ENCODE results near the gene GDF10. TPM values are rescaled to one million over a fixed set of nuclear protein-coding genes. Genes with fewer than 3 reads are reported as not detected.
A peak's percentile ranks its signal among the peaks of the same experiment; 100 is the strongest.

GDF10 gene
- total and polyA plus RNA-seq, 2 experiments from 2014 or later: 2.5 to 5.7 TPM

DNA sequence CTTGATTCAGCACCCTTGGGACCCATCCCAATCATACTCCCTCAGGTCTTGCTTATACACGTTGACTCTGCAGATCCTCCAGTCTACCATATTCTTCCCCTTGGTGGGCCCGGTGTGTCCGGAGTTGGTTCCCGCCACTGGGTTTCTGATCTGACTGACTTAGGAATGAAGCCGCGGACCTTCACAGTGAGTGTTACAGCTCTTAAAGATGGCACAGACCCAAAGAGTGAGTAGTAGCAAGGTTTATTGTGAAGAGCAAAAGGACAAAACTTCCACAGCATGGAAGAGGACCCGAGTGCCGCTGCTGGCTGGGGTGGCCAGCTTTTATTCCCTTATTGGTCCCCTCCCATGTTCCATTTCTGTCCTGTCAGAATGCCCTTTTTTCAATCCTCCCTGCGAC lies 5.9 kb upstream of the GDF10 start:
- Histone ChIP-seq H2AFZ (no peak overlapping the region), H3K9me2 (replicated peaks; ENCODE audit: insufficient read depth) (no peaks in the 10 kb centered on the region), H3K4me1 (ENCODE audit: insufficient read depth) (no peaks in the 10 kb centered on the region), H4K20me1 (ENCODE audit: insufficient read depth, poor library complexity, severe bottlenecking) (no peaks in the 10 kb centered on the region), H3K4me2 (no peak overlapping the region), H3K9me3 (ENCODE audit: low read depth) (no peaks in the 10 kb centered on the region), H3K27me3 (peaks cover 44% of the 10 kb centered on the region), H3K36me3 (replicated peaks; ENCODE audit: insufficient read depth, low read depth) (no peaks in the 10 kb centered on the region), H3K27ac (no peak overlapping the region), H3K79me2 (no peaks in the 10 kb centered on the region), H3K4me3 (no peak overlapping the region)
- no peak for DNase-seq (ENCODE audit: low spot score)
- 97% methylated on average over 9 of the region's 9 CpGs for WGBS (ENCODE audit: low lambda C conversion rate, missing lambda C conversion rate)
- TF ChIP-seq EZH2phosphoT487 (IDR thresholded peaks at IDR 0.05; ENCODE audit: low read depth, severe bottlenecking, unreplicated experiment) (no peak), EZH2 (IDR thresholded peaks at IDR 0.05; ENCODE audit: borderline replicate concordance) (no peak)
- TF ChIP-seq, protein P1, sequence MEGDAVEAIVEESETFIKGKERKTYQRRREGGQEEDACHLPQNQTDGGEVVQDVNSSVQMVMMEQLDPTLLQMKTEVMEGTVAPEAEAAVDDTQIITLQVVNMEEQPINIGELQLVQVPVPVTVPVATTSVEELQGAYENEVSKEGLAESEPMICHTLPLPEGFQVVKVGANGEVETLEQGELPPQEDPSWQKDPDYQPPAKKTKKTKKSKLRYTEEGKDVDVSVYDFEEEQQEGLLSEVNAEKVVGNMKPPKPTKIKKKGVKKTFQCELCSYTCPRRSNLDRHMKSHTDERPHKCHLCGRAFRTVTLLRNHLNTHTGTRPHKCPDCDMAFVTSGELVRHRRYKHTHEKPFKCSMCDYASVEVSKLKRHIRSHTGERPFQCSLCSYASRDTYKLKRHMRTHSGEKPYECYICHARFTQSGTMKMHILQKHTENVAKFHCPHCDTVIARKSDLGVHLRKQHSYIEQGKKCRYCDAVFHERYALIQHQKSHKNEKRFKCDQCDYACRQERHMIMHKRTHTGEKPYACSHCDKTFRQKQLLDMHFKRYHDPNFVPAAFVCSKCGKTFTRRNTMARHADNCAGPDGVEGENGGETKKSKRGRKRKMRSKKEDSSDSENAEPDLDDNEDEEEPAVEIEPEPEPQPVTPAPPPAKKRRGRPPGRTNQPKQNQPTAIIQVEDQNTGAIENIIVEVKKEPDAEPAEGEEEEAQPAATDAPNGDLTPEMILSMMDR (IDR thresholded peaks at IDR 0.05; ENCODE audit: poor library complexity): no peak

DNA sequence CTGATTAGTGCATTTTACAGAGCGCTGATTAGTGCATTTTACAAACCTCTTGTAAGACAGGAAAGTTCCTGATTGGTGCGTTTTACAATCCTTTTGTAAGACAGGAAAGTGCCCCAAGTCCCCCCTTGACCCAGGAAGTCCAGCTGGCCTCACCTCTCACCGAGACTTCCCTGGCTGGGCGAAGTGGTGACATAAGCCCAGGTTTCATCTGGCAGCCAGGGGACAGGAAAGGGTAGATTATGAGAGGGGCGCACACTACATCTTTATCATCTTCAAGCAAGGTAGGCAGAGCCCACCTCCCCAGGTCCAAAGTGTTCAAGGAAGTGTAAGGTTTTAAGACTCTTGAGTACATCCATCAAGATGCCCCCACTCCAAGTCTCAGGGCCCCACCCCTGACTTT lies 5.5 kb upstream of the GDF10 start:
- no peak overlapping the region for H2AFZ ChIP-seq
- H3K36me3 ChIP-seq (replicated peaks; ENCODE audit: insufficient read depth, low read depth): no peaks in the 10 kb centered on the region
- peaks cover 45% of the 10 kb centered on the region for H3K27me3 ChIP-seq
- no peaks in the 10 kb centered on the region for H3K79me2 ChIP-seq
- H3K4me2 ChIP-seq: no peak overlapping the region
- H3K9me3 ChIP-seq (ENCODE audit: low read depth): no peaks in the 10 kb centered on the region
- H3K9me2 ChIP-seq (replicated peaks; ENCODE audit: insufficient read depth): no peaks in the 10 kb centered on the region
- H3K27ac ChIP-seq: no peak overlapping the region
- no peaks in the 10 kb centered on the region for H3K4me1 ChIP-seq (ENCODE audit: insufficient read depth)
- H4K20me1 ChIP-seq (ENCODE audit: insufficient read depth, poor library complexity, severe bottlenecking): no peaks in the 10 kb centered on the region
- H3K4me3 ChIP-seq: no peak overlapping the region
- 88% methylated on average over 5 of the region's 5 CpGs for WGBS (ENCODE audit: low lambda C conversion rate, missing lambda C conversion rate)
- no peak for TF ChIP-seq EZH2phosphoT487 (IDR thresholded peaks at IDR 0.05; ENCODE audit: low read depth, severe bottlenecking, unreplicated experiment)
- TF ChIP-seq, protein P1 (IDR thresholded peaks at IDR 0.05; ENCODE audit: poor library complexity): no peak
- no peak for TF ChIP-seq EZH2 (IDR thresholded peaks at IDR 0.05; ENCODE audit: borderline replicate concordance)
- no peak for DNase-seq (ENCODE audit: low spot score)

DNA sequence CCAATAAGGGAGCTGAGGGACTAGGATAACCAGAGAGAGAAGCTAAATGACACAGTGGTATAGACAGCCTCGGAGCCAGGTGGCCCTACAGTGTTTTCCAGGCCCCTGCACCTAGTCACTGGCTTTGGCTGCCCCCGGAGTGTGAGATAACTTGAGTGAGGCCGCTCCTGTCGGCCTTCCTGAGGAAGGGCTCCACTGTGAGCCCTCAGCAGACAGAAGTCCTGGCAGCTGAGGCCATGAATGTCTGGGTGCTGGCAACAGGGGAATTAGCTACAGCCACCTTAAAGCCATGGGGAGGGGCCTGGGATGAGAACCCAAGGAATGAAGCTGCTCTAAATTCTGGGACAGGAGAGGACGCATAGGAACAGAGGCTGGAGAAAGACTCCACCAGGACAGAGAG lies 4.6 kb upstream of the GDF10 start:
- no peak for DNase-seq (ENCODE audit: low spot score)
- peak overlapping the region; percentile 88 for H3K27ac ChIP-seq

More for the DNA sequence above, 4.6 kb upstream of the GDF10 start:
- Histone ChIP-seq H2AFZ (no peak overlapping the region), H3K9me2 (replicated peaks; ENCODE audit: insufficient read depth) (no peaks in the 10 kb centered on the region), H3K36me3 (replicated peaks; ENCODE audit: insufficient read depth, low read depth) (no peaks in the 10 kb centered on the region), H4K20me1 (ENCODE audit: insufficient read depth, poor library complexity, severe bottlenecking) (no peaks in the 10 kb centered on the region), H3K4me3 (no peak overlapping the region), H3K27me3 (peaks cover 46% of the 10 kb centered on the region), H3K4me1 (ENCODE audit: insufficient read depth) (peaks cover under 1% of the 10 kb centered on the region), H3K4me2 (no peak overlapping the region), H3K9me3 (ENCODE audit: low read depth) (no peaks in the 10 kb centered on the region), H3K79me2 (no peaks in the 10 kb centered on the region)
- 93% methylated on average over 5 of the region's 5 CpGs for WGBS (ENCODE audit: low lambda C conversion rate, missing lambda C conversion rate)
- TF ChIP-seq, protein P1 (IDR thresholded peaks at IDR 0.05; ENCODE audit: poor library complexity): no peak
- no peak for TF ChIP-seq EZH2phosphoT487 (IDR thresholded peaks at IDR 0.05; ENCODE audit: low read depth, severe bottlenecking, unreplicated experiment)
- no peak for TF ChIP-seq EZH2 (IDR thresholded peaks at IDR 0.05; ENCODE audit: borderline replicate concordance)
